ENCODE measurements around the gene RPS26.
"Not testable (repeated sequence)": the region's sequence is repeated elsewhere in the genome, so short reads cannot be mapped to it uniquely, and the experiment has no call there.

RPS26 gene

GRCh38 chr12:56021889-56022497 lies 19.7 kb upstream of the RPS26 start:
- DNase-seq = no peak

GRCh38 chr12:56028511-56029165 lies 13.1 kb upstream of the RPS26 start:
- DNase-seq = no peak

- DNase-seq = no peak
Observed at GRCh38 chr12:56029166-56029519, 12.6 kb upstream of the RPS26 start.

GRCh38 chr12:56029666-56030293 lies 11.9 kb upstream of the RPS26 start:
- DNase-seq = peak; percentile 74

GRCh38 chr12:56031987-56032386 lies 9.7 kb upstream of the RPS26 start:
- DNase-seq = no peak

- no peak for DNase-seq
Observed at GRCh38 chr12:56034586-56035332, 7.0 kb upstream of the RPS26 start.

- DNase-seq = no peak
Observed at GRCh38 chr12:56037161-56037560, 4.6 kb upstream of the RPS26 start.

- no peak for DNase-seq
Observed at GRCh38 chr12:56038022-56038655, 3.6 kb upstream of the RPS26 start.

- DNase-seq = no peak
Observed at GRCh38 chr12:56040151-56040550, 1.6 kb upstream of the RPS26 start.

- DNase-seq = no peak
Observed at GRCh38 chr12:56040963-56041551, 661 bp upstream of the RPS26 start.

GRCh38 chr12:56042430-56042813 lies 704 bp downstream of the RPS26 start:
- DNase-seq = not testable (repeated sequence)

GRCh38 chr12:56042843-56043242 lies 1.1 kb downstream of the RPS26 start:
- no peak for DNase-seq

- no peak for DNase-seq
Observed at GRCh38 chr12:56046027-56046780, 4.5 kb downstream of the RPS26 start.

GRCh38 chr12:56053407-56053893 lies 11.7 kb downstream of the RPS26 start:
- no peak for DNase-seq

- DNase-seq = not testable (repeated sequence)
Observed at GRCh38 chr12:56059964-56060363, 18.2 kb downstream of the RPS26 start.

GRCh38 chr12:56061982-56062381 lies 20.3 kb downstream of the RPS26 start:
- no peak for DNase-seq

- DNase-seq = no peak
Observed at GRCh38 chr12:56062996-56063395, 21.3 kb downstream of the RPS26 start.

GRCh38 chr12:56071648-56072047 lies 29.9 kb downstream of the RPS26 start:
- no peak for DNase-seq

GRCh38 chr12:56074396-56074795 lies 32.7 kb downstream of the RPS26 start:
- DNase-seq = no peak

GRCh38 chr12:56077966-56078365 lies 36.2 kb downstream of the RPS26 start:
- not testable (repeated sequence) for DNase-seq

GRCh38 chr12:56078427-56078826 lies 36.7 kb downstream of the RPS26 start:
- no peak for DNase-seq
